ENCODE data around the gene RAB7A. TPM values are rescaled to one million over a fixed set of nuclear protein-coding genes. Genes with fewer than 3 reads are reported as not detected.

RAB7A gene
- total RNA-seq, 1 donor from 2014 or later: 26.7 TPM

DNA sequence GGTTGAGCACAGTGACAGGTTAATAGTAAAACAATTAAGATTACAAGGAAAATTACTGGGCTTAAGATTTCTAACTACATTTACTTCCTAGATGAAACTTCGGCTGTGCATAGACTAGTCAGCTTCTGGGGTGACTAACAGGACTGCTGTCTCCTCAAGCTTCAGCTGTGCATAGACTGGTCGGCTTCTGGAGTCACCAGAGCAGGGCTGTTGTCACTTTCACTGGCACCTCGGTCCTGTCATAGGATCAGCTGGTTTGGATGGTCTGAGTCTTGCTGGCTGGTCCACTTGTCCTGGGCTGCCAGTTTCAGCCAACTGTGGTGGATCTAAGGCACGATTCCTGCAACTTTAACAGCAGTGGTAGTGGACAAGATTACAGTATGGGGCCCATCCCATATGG lies 129.6 kb downstream of the RAB7A start:
- no peak for DNase-seq

DNA sequence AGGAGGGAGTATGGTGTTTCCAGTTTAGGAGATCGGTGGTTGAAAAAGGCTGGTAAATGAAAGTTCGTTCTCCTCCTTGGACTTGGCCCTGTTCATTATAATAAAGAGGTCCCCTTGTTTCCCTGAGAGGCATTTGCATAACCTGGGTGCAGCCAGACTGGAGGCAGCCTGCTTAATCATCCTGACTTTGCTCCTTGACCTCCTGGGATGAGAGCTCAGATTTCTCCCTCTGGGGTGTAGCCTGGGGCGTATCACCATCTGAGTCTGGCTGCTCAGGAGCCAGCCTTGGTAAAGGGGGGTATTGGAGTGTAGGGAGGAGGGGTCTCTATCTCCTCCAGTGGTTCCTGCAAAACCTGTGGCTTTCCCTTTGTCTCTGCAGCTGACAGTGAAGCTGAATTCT lies 132.2 kb downstream of the RAB7A start:
- DNase-seq: no peak

DNA sequence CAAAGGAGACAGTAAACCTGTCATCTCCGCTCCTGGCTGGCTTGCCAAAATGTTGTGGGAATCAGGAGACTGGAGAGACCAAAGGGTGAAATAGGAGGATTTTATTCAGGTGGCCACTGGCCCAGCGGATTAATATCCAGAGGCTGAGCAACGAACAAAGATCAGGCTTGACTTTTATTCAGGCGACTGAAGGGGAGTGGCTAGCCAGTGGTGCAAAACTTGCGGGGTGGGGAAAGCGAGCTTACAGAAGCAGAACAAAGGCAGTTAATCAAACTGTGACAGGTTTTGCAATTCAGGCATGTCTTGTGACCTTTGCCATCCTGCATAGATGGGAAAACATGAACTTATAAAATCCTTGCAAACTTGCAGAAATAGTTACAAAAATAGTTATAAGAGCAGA lies 133.6 kb downstream of the RAB7A start:
- no peak for DNase-seq

DNA sequence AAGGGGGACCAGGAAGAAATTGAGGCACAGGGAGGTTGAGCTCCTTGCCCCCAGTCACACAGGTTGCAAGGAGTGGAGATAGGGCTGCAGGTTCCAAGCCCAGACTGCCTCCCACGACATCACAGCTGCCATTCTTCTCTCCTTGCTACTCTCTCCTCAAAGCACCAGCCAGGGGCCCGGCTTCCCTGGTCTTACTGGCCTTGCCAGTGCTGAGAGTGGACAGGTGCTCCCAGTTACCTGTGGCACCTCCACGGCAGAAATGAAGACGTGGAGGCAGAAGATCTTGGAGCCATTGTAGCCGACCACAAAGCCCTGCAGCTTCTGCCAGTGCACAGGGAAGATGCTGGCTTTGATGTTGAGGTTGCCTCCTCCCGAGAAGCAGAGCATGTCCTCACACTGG lies 135.5 kb downstream of the RAB7A start:
- DNase-seq: no peak

DNA sequence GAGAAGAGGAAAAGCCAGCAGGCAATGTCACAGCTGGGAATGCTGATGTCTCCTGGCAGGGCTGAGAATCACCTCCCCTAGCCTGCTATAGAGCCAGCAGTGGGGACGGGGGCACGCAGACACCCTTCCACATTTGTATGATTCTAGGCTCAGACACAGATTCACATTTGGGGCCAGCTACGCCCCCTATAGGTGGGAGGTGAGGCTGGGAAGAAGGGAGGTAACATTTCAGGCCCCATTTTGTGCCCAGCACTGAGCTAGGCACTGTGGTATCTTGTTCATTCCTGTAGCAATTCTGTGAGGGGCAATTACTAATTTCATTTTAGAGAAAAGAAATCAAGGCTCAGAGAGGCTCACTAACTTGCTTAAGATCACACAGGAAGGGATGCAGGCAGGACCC lies 137.6 kb downstream of the RAB7A start:
- DNase-seq: no peak

Small RNA genes lying within 50 kb of the gene (small RNA-seq; reads per million reads assigned to genes)
- not detected for gene RF00399

Other genes with a start within 250 kb of the RAB7A start
- gene GATA2, start 233.0 kb upstream of the RAB7A start, total RNA-seq: 0.31 TPM
- 181 TPM for gene RPN1, start 75.4 kb upstream of the RAB7A start, total RNA-seq
- 27.6 TPM for gene ACAD9, start 153.4 kb downstream of the RAB7A start, total RNA-seq

Measured in occipital lobe (tissue), 3 donors.